NB4 (cell line): ENCODE measurements around the gene CCDC9B.

ENCODE experiments used
- MYC ChIP-seq: IDR thresholded peaks from 2 replicates; pipeline ENCODE4 v1.6.1; 2011; ENCODE audit warnings: low read depth, low read length
- TF ChIP-seq, protein P1 (sequence below): IDR thresholded peaks from one replicate; pipeline ENCODE4 v1.5.1; 2012; ENCODE audit warnings: low read depth, low read length
- TF ChIP-seq, protein P2 (sequence below): IDR thresholded peaks from 2 replicates; pipeline ENCODE4 v1.6.1; 2011; ENCODE audit warnings: low read depth, low read length

DNA sequence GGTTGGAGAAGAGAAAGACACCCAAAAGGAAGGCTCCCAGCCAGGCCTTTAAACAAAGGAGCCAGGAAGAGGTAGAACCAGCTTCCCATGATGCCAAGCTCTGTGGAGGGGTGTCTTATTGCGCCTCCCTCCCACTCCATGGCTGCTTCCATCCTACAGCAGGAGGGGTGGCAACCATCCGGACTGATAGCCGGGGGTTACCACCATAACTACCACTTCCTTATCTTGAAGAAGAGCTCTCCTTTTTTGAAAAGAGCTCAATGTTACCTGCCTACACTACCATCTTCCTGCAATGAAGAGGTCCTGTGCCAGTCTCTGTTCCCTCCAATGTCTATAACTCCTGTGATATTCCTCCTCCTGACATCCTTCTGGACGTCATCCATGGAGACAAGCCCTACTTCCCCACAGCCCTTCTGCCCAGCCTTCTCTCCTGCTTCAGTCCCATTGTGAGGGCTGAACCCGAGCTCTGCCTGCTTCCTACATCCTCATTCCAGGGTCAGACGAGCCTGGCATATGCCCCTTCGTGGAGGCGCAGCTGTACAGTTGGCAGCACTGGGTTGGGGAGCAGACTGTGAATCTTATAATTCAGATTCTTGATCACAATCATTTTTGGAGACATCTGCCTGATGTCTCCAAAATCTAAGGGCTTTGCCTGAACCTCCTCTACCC, 8.5 kb downstream of the CCDC9B start:
- TF ChIP-seq, protein P1, sequence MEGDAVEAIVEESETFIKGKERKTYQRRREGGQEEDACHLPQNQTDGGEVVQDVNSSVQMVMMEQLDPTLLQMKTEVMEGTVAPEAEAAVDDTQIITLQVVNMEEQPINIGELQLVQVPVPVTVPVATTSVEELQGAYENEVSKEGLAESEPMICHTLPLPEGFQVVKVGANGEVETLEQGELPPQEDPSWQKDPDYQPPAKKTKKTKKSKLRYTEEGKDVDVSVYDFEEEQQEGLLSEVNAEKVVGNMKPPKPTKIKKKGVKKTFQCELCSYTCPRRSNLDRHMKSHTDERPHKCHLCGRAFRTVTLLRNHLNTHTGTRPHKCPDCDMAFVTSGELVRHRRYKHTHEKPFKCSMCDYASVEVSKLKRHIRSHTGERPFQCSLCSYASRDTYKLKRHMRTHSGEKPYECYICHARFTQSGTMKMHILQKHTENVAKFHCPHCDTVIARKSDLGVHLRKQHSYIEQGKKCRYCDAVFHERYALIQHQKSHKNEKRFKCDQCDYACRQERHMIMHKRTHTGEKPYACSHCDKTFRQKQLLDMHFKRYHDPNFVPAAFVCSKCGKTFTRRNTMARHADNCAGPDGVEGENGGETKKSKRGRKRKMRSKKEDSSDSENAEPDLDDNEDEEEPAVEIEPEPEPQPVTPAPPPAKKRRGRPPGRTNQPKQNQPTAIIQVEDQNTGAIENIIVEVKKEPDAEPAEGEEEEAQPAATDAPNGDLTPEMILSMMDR, result no peak
- TF ChIP-seq, protein P2, sequence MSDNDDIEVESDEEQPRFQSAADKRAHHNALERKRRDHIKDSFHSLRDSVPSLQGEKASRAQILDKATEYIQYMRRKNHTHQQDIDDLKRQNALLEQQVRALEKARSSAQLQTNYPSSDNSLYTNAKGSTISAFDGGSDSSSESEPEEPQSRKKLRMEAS, result no peak
- TF ChIP-seq MYC, result no peak
